ENCODE data around the gene MICAL2.

MICAL2 gene

DNA sequence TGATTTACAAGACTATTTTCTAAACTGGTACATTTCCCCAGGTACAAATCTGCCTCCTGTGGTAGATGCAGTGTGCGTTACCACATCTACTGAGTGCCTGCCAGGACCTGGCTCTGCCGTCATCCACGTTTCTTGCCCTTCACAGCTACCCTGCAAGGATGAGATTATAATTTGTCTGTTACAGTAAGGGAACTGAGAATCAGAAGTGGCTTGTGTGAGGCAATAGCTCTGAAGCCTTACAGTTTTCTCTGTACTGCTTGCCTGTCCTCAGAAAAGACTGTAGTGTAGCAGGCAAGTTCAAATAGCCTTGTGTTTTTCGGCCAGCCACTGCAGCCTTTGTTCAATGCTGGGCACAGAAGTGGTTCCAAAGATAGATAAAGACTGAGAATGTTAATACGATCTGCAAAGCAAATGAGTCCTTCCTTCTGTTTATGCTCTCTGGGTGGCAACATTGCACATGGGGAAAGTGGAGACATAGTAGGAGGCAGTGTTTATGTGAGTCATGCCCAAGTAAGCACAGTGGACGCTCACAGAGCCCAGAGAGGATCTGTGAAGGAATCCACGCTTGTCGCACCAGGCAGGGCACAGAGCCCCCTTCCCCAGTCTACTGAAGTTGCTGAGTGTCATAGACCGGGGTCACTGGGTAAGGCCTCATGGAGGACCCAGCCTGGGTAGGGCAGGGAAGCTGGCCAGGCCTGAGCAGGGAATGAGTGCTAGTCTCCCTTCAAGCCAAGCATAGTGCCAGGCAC is 49.1 kb downstream of the MICAL2 start:
- peak in 1 of 2 experiments; percentile 30 for DNase-seq

GRCh38 chr11:12160231-12160630 is 49.8 kb downstream of the MICAL2 start:
- peak in 1 of 2 experiments; percentile 16 for DNase-seq

DNA sequence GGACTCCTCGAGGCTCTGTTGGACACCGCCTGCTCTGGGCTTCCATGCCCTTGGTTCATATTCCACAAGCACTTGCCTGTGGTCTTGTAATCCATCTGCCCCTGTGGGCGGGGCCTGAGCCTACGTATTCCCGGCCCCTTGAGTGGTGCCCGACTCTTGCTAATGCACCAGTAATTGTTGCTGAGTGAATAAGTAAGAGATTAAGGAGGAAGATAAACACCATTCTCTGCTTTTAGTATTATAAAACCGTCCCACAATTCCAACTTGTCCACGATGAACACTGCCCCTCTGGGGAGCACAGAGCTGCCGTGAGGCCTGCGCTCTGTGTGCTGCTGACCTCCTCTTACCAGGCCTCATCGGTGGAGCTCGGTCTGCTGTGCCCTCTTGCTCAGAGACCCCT is 50.3 kb downstream of the MICAL2 start:
- DNase-seq: peak in 1 of 2 experiments; percentile 11

- peak in 1 of 2 experiments; percentile 15 for DNase-seq
These were observed 50.7 kb downstream of the MICAL2 start for GRCh38 chr11:12161137-12161536.

GRCh38 chr11:12161603-12162350 is 51.4 kb downstream of the MICAL2 start:
- no peak for DNase-seq

GRCh38 chr11:12162652-12163051 is 52.3 kb downstream of the MICAL2 start:
- DNase-seq: peak in 1 of 2 experiments; percentile 9

- DNase-seq: peak in 1 of 2 experiments; percentile 13
These were observed 53.0 kb downstream of the MICAL2 start for GRCh38 chr11:12163181-12163941.

- DNase-seq: peak; percentile 24 to 32
These were observed 53.9 kb downstream of the MICAL2 start for GRCh38 chr11:12164061-12165014.

GRCh38 chr11:12165237-12165875 is 55.0 kb downstream of the MICAL2 start:
- peak; percentile 16 for DNase-seq

DNA sequence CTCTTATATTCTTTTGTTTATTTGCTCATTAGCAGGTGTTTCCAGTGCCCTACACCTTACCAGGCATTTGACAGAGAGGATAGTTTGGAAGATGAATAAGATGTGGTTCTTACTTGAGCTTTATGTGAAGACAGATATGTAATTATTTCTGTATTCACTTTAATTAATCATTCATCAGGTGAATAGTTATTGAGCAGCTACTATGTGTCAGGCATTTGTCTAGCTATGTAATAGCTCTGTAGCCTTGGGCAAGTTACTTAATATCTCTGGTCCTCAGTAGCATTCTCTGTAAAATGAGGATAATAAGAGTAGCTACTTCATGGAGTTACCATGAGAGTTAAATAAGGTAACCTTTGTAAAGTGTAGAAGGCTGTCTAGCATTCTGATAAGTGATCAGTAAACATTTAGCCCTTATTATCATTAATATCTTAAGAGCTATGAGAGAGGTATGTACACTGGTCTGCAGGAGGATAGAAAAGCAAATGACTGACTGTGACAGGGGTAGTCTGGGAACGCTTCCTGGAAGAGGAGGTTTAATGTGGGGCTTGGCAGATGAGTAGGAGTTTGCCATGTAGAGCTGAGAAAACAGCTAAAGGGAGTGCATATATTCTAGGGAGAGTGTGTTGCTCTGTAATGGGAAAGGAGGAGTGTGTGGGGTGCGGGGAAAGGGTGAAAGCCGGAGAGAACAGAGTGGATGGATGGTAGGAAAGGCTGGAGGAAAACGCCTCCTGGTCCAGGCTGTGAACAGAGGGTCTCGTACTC is 56.1 kb downstream of the MICAL2 start:
- DNase-seq: peak in 1 of 2 experiments; percentile 24

DNA sequence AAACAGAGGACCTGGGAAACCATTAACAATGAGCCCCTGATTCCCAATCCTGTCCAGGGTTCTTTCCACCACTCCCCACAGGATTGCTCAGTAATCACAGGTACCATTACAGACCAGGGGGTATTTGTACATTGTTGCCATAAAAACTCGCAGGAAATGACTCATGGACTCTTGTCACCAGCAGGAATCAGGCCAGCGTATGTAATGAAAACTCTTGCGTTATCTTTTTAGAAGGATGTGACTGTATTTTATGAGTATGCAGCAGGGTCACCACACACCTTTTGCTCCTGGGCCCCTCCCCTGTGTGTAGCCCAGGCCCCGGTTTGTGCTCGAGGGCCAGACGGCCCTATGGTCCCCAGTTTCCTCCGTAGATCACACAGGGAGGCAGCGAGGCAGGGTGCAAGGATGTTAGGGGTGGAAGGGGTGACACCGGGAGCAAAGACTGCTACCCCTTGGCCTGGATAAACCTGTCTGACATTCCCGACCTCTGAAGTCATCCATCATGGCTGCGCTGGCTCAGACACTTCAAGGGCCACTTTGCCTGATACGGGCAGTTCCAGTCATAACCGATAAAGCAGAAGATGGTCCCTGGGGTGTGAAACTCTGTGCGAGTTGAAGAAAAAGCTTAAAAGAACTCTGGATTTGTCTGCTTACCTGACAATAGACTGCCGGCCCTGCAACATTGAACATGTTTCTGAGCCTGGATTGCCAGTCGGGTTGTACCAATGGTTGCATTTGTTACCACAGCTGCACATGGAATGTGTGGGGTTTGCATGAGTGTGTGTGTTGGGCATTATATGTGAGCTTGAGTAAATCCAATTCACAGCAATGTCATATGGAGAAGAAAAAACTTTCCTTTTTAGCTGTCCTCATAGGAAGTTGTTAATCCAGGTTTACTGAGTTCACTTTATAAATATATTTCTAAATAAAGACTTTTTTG is 56.9 kb downstream of the MICAL2 start:
- DNase-seq: peak; percentile 33 to 49

DNA sequence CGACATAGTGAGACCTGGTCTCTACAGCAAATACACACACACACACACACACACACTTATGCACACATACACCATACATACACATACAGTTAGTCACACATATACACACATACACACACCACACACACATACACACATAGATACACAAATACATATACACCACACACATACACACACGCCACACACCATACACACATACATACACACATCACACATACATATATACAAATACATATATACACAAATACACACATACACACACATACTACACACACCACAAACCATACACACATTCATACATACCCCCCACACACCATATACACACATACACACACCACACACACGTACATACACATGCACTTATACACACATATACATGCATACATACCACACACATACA is 57.7 kb downstream of the MICAL2 start:
- peak in 1 of 2 experiments; percentile 13 for DNase-seq

GRCh38 chr11:12169822-12170221 is 59.4 kb downstream of the MICAL2 start:
- peak; percentile 5 to 9 for DNase-seq

DNA sequence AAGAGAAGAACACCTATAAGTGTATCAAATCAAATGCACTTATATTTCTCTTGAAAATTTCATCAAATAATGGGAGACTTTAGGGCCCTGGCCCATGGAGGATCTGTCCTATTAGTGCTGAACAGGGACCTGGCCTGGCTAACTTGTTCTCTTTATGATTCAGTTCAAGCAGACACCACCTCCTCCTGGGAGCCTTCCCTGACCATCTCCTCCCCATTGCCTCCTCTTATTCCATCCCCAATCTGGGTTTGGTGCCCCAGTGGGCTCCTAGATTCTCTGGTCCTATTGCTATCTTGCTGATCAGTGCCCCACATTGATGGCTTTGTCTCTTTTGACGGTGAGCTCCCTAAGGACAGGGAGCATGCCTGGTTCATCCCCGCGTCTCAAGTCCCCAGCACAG is 60.1 kb downstream of the MICAL2 start:
- peak in 1 of 2 experiments; percentile 9 for DNase-seq

- peak; percentile 9 to 14 for DNase-seq
These were observed 60.6 kb downstream of the MICAL2 start for GRCh38 chr11:12170984-12171383.

GRCh38 chr11:12171921-12172320 is 61.5 kb downstream of the MICAL2 start:
- peak; percentile 14 to 17 for DNase-seq

GRCh38 chr11:12172493-12173013 is 62.2 kb downstream of the MICAL2 start:
- peak in 1 of 2 experiments; percentile 22 for DNase-seq

- peak in 1 of 2 experiments; percentile 13 for DNase-seq
These were observed 62.7 kb downstream of the MICAL2 start for GRCh38 chr11:12173111-12173510.

- peak; percentile 48 to 59 for DNase-seq
These were observed 63.7 kb downstream of the MICAL2 start for GRCh38 chr11:12174128-12174476.

All from activated T-cell treated with anti-CD3 and anti-CD28 coated beads, Interleukin-2, amount 50 U/mL, for 48 hours (primary cell).